GM13976 (cell line): ENCODE data around the gene KCNN4.

Experiments
- DNase-seq: peaks from one replicate; pipeline ENCODE4 v3.0.0; 2012; ENCODE audit warnings: low spot score
- in situ Hi-C: fragments of 300-500 bp; cut with MboI; formaldehyde crosslinking; loops from one replicate; pipeline ENCODE4 v1.12.0; 2022; ENCODE audit warnings: low sequenced_read_pairs, mixed read lengths, inconsistent platforms; ENCODE audit not compliant: unreplicated experiment
- TF ChIP-seq, protein P1 (sequence below): IDR thresholded peaks from 2 replicates; pipeline ENCODE4 v1.5.1; 2012; ENCODE audit warnings: borderline replicate concordance, mild to moderate bottlenecking; ENCODE audit not compliant: insufficient read depth; ENCODE audit errors: extremely low read depth, missing control alignments, control extremely low read depth

The KCNN4 gene

DNA sequence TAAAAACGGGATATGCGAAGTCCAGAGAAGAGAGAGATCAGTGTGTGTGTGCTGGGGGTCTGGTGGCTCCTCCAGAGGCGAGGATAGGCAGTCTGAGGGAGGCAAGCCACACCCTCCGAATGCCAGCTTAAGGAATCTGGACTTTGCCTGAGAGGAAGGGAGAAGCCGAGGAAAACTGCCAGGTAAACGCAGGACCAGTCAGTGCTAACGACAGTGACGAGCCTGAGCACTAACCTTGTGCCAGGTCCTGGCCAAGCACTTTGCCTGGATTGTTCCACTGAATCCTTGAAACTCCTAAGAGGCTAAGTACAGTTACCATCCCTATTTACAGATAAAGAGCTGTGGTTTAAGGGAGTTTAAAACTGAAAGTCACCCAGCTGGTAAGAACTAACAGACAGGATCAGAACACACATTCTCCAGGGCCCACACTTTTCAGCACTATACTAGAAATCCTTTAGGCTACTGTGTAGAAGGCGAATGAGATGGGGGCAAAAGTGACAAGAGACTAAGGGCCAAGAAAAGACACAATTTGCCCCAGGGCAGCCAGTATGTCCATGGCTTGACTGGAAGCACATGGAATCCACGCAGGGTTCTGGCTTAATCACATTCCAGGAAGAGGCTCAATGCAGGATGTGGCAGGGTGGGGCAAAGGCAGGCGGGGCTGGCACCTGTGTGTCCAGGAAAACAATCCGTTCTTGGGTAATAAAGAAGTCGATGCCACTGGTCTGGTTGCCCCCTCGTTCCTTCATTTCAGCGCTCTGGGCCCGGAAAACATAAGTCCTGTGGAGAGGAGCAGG is 41.1 kb downstream of the KCNN4 start:
- in situ Hi-C loops, result loop anchor here (5.0 kb wide), 1 partner anchor 68 kb away; no protein-coding TSS in a partner anchor
- no peak for DNase-seq
- TF ChIP-seq, protein P1, sequence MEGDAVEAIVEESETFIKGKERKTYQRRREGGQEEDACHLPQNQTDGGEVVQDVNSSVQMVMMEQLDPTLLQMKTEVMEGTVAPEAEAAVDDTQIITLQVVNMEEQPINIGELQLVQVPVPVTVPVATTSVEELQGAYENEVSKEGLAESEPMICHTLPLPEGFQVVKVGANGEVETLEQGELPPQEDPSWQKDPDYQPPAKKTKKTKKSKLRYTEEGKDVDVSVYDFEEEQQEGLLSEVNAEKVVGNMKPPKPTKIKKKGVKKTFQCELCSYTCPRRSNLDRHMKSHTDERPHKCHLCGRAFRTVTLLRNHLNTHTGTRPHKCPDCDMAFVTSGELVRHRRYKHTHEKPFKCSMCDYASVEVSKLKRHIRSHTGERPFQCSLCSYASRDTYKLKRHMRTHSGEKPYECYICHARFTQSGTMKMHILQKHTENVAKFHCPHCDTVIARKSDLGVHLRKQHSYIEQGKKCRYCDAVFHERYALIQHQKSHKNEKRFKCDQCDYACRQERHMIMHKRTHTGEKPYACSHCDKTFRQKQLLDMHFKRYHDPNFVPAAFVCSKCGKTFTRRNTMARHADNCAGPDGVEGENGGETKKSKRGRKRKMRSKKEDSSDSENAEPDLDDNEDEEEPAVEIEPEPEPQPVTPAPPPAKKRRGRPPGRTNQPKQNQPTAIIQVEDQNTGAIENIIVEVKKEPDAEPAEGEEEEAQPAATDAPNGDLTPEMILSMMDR, result no peak

DNA sequence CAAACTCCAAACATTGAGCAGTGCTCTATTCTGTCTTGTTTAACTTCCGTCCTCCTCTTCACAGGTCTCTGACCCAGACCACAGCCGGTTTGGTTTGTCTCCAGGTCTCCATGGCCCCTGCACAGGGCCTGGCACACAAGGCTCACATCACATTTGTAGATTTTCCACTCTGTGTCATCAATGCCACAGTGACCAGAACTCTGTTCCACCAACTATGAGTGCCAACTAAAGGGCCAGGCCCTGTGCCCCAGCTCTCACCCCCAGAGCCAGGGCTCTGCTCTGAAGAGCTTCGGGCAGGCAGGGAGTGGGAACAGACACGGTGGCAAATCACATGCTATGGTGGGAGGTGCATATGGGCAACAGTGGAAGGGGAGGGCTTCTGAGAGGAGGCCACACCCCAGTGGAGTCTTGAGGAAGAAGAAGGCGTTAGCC is 42.0 kb downstream of the KCNN4 start:
- TF ChIP-seq, protein P1, result no peak
- in situ Hi-C loops, result loop anchor here (5.0 kb wide), 1 partner anchor 69 kb away; no protein-coding TSS in a partner anchor
- no peak for DNase-seq

DNA sequence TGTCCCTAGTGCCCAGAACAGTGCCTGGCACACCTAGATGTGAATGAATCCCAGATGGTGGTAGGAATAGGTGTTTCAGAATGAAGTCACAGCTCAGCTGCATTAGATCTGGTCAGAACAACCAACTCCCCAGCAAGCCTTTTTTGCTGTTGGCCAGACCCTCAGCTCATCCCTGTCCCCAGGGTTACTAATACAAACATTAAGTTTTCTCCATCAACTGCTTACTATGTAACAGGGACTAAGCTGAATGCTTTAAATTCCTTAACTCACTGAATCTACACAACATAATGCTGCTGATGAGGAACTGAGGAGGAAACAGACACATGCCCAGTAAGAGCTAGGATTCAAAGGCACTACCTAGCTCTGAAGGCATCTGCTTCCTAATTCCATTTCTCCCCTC is 44.8 kb downstream of the KCNN4 start:
- no peak for DNase-seq
- TF ChIP-seq, protein P1, result no peak
- in situ Hi-C loops, result loop anchor here (5.0 kb wide), 1 partner anchor 71 kb away; no protein-coding TSS in a partner anchor

DNA sequence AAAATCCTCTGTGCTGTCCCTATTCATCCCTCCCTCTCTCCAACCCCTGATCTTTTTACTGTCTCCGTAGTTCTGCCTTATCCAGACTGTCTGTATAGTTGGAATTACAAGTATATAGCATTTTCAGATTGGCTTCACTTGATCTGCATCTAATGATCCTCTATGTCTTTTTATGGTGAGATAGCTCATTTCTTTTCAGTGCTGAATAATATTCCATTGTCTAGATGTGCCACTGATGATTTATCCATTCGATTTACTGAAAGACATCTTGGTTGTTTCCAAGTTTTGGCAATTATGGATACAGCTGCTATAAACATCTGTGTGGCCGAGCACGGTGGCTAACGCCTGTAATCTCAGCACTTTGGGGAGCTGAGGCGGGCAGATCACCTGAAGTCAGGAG is 45.8 kb downstream of the KCNN4 start:
- in situ Hi-C loops, result loop anchor here (5.0 kb wide), 1 partner anchor 72 kb away; no protein-coding TSS in a partner anchor
- TF ChIP-seq, protein P1, result no peak
- no peak for DNase-seq

DNA sequence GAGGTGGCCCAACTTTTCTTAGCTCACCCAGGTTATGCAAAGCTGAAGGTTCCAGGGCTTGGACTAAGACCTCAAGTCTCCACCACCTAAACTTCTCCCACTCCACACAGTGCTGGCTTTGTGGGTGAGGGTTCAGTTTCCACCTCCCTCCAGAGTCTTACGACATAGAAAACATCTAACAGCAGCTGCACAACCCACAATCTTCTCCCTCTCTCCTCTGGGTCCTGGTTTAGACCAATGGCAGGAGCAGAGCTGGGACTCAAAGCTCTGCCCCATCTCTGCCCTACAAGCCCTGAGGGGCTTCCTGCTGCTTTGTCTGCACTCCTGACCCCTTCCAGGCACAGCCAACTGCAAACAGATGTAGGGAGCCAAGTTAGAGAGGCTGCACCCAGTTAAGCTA is 48.9 kb downstream of the KCNN4 start:
- TF ChIP-seq, protein P1, result no peak
- no peak for DNase-seq
- in situ Hi-C loops, result no loop called here

DNA sequence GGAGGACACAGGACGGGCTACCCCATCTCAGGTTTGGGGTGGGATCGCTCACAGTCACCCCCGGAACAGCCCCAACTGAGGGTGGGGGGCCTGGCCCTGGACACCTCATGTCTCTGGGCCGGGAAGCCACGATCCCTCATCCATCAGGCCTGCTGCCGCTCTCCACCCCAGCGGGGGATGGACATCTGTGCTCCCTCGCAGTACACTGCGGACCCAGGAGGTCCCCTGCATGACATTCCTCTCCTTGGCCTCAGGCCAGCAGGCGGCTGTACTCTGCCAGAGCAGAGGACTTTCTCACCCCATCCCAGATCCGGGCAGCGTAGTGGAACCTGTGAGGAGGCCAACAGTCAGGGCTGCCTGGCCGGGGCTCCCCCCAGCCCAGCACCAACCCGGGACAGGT is 49.4 kb downstream of the KCNN4 start:
- no peak for DNase-seq
- TF ChIP-seq, protein P1, result no peak
- in situ Hi-C loops, result no loop called here
